Trophoblast cell (in vitro differentiated cells and primary cell): ENCODE data around the gene GRIK5.

ENCODE experiments used
- DNase-seq, 2 donors: peaks; one replicate each; pipeline ENCODE4 v3.0.0-alpha.2; 2016
- H2AFZ ChIP-seq: 2 replicates; pipeline ENCODE4 v1.6.1; 2013; ENCODE audit warnings: low read length, moderate library complexity, mild to moderate bottlenecking; ENCODE audit not compliant: insufficient read depth, poor library complexity
- H2AK5ac ChIP-seq: 2 replicates; pipeline ENCODE4 v1.6.1; 2013; ENCODE audit warnings: mild to moderate bottlenecking, low read length
- H2BK120ac ChIP-seq: 2 replicates; pipeline ENCODE4 v1.6.1; 2013; ENCODE audit warnings: low read length, mild to moderate bottlenecking, moderate library complexity; ENCODE audit not compliant: insufficient read depth, poor library complexity
- H2BK12ac ChIP-seq: 2 replicates; pipeline ENCODE4 v1.6.1; 2013; ENCODE audit warnings: mild to moderate bottlenecking, low read length, moderate library complexity
- H2BK5ac ChIP-seq: 2 replicates; pipeline ENCODE4 v1.6.1; 2013; ENCODE audit warnings: low read length, low read depth, moderate library complexity, mild to moderate bottlenecking; ENCODE audit not compliant: poor library complexity
- H3K14ac ChIP-seq: 2 replicates; pipeline ENCODE4 v1.6.1; 2013; ENCODE audit warnings: mild to moderate bottlenecking, low read length
- H3K18ac ChIP-seq: 2 replicates; pipeline ENCODE4 v1.6.1; 2013; ENCODE audit warnings: mild to moderate bottlenecking, low read length
- H3K23ac ChIP-seq: 2 replicates; pipeline ENCODE4 v1.6.1; 2013; ENCODE audit warnings: low read length
- H3K27ac ChIP-seq: 2 replicates; pipeline ENCODE4 v1.5.1; 2013; ENCODE audit warnings: low read depth, mild to moderate bottlenecking, inconsistent platforms, low read length, moderate library complexity
- H3K27me3 ChIP-seq: 2 replicates; pipeline ENCODE4 v1.6.1; 2013; ENCODE audit warnings: inconsistent platforms, mild to moderate bottlenecking, low read length, moderate library complexity; ENCODE audit not compliant: insufficient read depth
- H3K36me3 ChIP-seq, 2 experiments: 1 replicate in 1 of 2; 2 replicates in 1 of 2; pipeline ENCODE4 v1.6.1; 2013; ENCODE audit warnings: low read length in 2 of 2, mild to moderate bottlenecking in 2 of 2, moderate library complexity in 1 of 2; ENCODE audit not compliant: insufficient read depth in 2 of 2, control insufficient read depth in 1 of 2
- H3K4ac ChIP-seq: 2 replicates; pipeline ENCODE4 v1.6.1; 2013; ENCODE audit warnings: low read depth, mild to moderate bottlenecking, low read length, moderate library complexity
- H3K4me1 ChIP-seq, 2 experiments: 1 replicate in 1 of 2; 2 replicates in 1 of 2; pipeline ENCODE4 v1.6.1; 2013; ENCODE audit warnings: low read length in 2 of 2, mild to moderate bottlenecking in 2 of 2, moderate library complexity in 1 of 2; ENCODE audit not compliant: insufficient read depth in 2 of 2, control insufficient read depth in 1 of 2
- H3K4me2 ChIP-seq: 2 replicates; pipeline ENCODE4 v1.6.1; 2013; ENCODE audit warnings: inconsistent platforms, mild to moderate bottlenecking, low read length, moderate library complexity
- H3K4me3 ChIP-seq: 2 replicates; pipeline ENCODE4 v1.5.1; 2013; ENCODE audit warnings: mild to moderate bottlenecking, low read depth, low read length, inconsistent platforms
- H3K79me1 ChIP-seq: one replicate; pipeline ENCODE4 v1.6.1; 2013; ENCODE audit warnings: low read length
- H3K79me2 ChIP-seq: 2 replicates; pipeline ENCODE4 v1.6.1; 2013; ENCODE audit warnings: low read length, mild to moderate bottlenecking; ENCODE audit not compliant: control insufficient read depth, insufficient read depth, poor library complexity
- H3K9ac ChIP-seq: 2 replicates; pipeline ENCODE4 v1.6.1; 2013; ENCODE audit warnings: mild to moderate bottlenecking, low read length
- H3K9me3 ChIP-seq: 2 replicates; pipeline ENCODE4 v1.6.1; 2013; ENCODE audit warnings: low read depth, mild to moderate bottlenecking, control low read depth, inconsistent platforms, low read length; ENCODE audit not compliant: insufficient read depth
- H4K12ac ChIP-seq: 2 replicates; pipeline ENCODE4 v1.6.1; 2013; ENCODE audit warnings: low read depth, mild to moderate bottlenecking, low read length, moderate library complexity
- H4K8ac ChIP-seq: 2 replicates; pipeline ENCODE4 v1.6.1; 2013; ENCODE audit warnings: low read depth, mild to moderate bottlenecking, low read length, moderate library complexity
- H4K91ac ChIP-seq: one replicate; pipeline ENCODE4 v1.6.1; 2013; ENCODE audit warnings: low read depth, mild to moderate bottlenecking, low read length, moderate library complexity
- WGBS: extraction: QIAGEN DNeasy Blood & Tissue Kit; methylation state at CpG from one replicate; pipeline ENCODE4 v1.1.7; 2013; ENCODE audit warnings: missing lambda C conversion rate; ENCODE audit not compliant: insufficient read length, insufficient coverage; ENCODE audit errors: extremely low coverage; 5-methylcytosine and 5-hydroxymethylcytosine counted together

The GRIK5 gene

DNA sequence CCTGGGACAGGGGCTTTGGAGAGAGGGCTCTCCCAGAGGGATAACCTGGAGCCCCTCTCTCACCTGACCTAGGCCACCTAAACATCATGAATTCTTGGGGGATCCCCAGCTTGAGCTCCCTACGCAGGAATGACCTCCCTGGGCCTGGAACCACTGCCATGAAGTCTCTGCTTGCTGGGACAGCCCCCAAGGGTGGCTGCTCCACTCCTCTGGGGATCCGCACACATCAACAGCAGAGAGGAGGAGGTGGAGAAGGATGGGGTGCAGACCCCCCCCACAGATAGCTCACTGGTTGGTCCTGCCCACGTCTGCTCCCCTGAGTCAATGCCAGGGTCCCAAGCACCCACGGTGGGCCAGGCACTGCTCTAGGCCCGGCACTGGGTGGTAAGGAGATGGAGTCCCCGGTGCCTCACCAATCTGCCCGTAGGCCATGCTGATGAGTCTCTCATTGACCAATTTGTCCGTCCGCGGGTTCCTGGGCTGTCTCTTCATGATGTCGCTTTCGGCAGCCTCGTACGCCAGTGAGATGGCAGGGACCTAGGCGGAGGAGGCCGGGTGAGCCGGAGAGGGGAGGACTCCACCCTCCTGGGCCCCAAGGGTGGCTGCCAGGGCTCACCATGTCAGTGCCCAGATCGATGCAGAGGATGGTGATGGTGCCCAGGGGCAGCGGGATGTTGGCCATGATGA is 100.1 kb downstream of the GRIK5 start:
- no peak overlapping the region for H4K12ac ChIP-seq
- no peak overlapping the region for H2BK120ac ChIP-seq
- no peak overlapping the region for H3K18ac ChIP-seq
- H3K14ac ChIP-seq: no peak overlapping the region
- no peaks in the 10 kb centered on the region for H3K79me1 ChIP-seq
- no peak overlapping the region for H3K9ac ChIP-seq
- no peaks in the 10 kb centered on the region for H3K4me1 ChIP-seq
- no peak overlapping the region for H4K91ac ChIP-seq
- no peak for DNase-seq
- H3K36me3 ChIP-seq: no peaks in the 10 kb centered on the region
- H3K4me2 ChIP-seq: no peak overlapping the region
- H3K4me3 ChIP-seq: no peak overlapping the region
- no peak overlapping the region for H3K4ac ChIP-seq
- no peak overlapping the region for H2AK5ac ChIP-seq
- WGBS: no CpG with 5 or more reads among the region's 19 CpGs
- no peak overlapping the region for H2BK5ac ChIP-seq
- H3K9me3 ChIP-seq: no peaks in the 10 kb centered on the region
- H3K27ac ChIP-seq: no peak overlapping the region
- no peak overlapping the region for H4K8ac ChIP-seq
- no peak overlapping the region for H2AFZ ChIP-seq
- no peak overlapping the region for H2BK12ac ChIP-seq
- H3K23ac ChIP-seq: no peak overlapping the region
- H3K27me3 ChIP-seq: no peaks in the 10 kb centered on the region
- no peaks in the 10 kb centered on the region for H3K79me2 ChIP-seq

- no peak overlapping the region for H2BK12ac ChIP-seq
- H3K4me2 ChIP-seq: no peak overlapping the region
- DNase-seq: no peak
- H3K4me1 ChIP-seq: no peaks in the 10 kb centered on the region
- no peaks in the 10 kb centered on the region for H3K79me2 ChIP-seq
- no CpG with 5 or more reads among the region's 28 CpGs for WGBS
- H3K4me3 ChIP-seq: no peak overlapping the region
- H3K27ac ChIP-seq: no peak overlapping the region
- H3K4ac ChIP-seq: no peak overlapping the region
- no peak overlapping the region for H3K23ac ChIP-seq
- no peak overlapping the region for H2AK5ac ChIP-seq
- no peak overlapping the region for H3K9ac ChIP-seq
- H4K8ac ChIP-seq: no peak overlapping the region
- no peaks in the 10 kb centered on the region for H3K36me3 ChIP-seq
- no peaks in the 10 kb centered on the region for H3K9me3 ChIP-seq
- H2BK5ac ChIP-seq: no peak overlapping the region
- H3K79me1 ChIP-seq: no peaks in the 10 kb centered on the region
- no peak overlapping the region for H3K14ac ChIP-seq
- H2AFZ ChIP-seq: no peak overlapping the region
- no peak overlapping the region for H2BK120ac ChIP-seq
- no peak overlapping the region for H3K18ac ChIP-seq
- no peak overlapping the region for H4K12ac ChIP-seq
- H4K91ac ChIP-seq: no peak overlapping the region
- H3K27me3 ChIP-seq: no peaks in the 10 kb centered on the region
Measured at GRCh38 chr19:41968751-41969595, 101.0 kb downstream of the GRIK5 start.

DNA sequence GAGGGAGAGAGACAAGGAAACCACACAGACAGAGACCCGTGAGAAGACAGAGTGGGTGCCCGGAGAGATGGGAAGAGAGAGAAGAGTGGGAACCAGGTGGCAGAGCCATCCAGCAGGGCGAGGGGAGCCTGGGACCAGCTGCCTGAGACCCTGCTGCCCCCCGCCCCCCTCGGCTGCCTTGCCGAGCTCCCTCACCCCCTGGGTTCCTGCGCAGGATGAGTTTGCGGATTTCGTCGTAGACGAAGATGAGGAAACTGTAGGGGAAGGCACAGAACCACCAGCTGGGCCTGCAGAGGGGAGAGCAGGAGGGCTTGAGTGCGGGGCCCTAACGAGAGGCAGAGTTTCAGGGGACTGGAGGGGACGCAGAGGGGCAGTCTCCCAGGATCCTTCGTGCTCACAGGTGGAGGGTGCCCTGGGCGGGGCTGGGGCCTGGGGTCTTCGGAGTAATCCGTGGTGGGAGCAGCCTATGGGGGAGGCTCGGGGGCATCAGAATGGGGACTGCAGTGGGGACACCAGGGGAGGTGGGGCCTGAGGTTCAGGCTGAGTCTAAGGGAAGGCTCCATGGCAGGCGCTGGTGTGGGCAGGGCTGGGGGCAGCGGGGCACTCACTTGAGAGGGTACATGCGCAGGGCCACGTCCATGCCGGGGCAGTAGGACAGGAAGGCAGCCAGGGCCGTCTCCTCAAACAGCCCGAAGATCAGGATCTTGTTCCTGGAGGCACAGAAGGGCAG is 102.8 kb downstream of the GRIK5 start:
- no peak overlapping the region for H4K8ac ChIP-seq
- no peak overlapping the region for H2BK120ac ChIP-seq
- no peaks in the 10 kb centered on the region for H3K36me3 ChIP-seq
- no peaks in the 10 kb centered on the region for H3K79me1 ChIP-seq
- H3K9ac ChIP-seq: no peak overlapping the region
- H3K27me3 ChIP-seq: no peaks in the 10 kb centered on the region
- no CpG with 5 or more reads among the region's 26 CpGs for WGBS
- no peak overlapping the region for H2BK5ac ChIP-seq
- H3K4me2 ChIP-seq: no peak overlapping the region
- no peak overlapping the region for H3K18ac ChIP-seq
- H4K12ac ChIP-seq: no peak overlapping the region
- H3K9me3 ChIP-seq: no peaks in the 10 kb centered on the region
- H2AK5ac ChIP-seq: no peak overlapping the region
- DNase-seq: no peak
- no peak overlapping the region for H3K14ac ChIP-seq
- no peak overlapping the region for H3K23ac ChIP-seq
- H2BK12ac ChIP-seq: no peak overlapping the region
- no peak overlapping the region for H3K4ac ChIP-seq
- H3K4me1 ChIP-seq: no peaks in the 10 kb centered on the region
- H4K91ac ChIP-seq: no peak overlapping the region
- H3K4me3 ChIP-seq: no peak overlapping the region
- H3K27ac ChIP-seq: no peak overlapping the region
- no peak overlapping the region for H2AFZ ChIP-seq
- H3K79me2 ChIP-seq: no peaks in the 10 kb centered on the region

DNA sequence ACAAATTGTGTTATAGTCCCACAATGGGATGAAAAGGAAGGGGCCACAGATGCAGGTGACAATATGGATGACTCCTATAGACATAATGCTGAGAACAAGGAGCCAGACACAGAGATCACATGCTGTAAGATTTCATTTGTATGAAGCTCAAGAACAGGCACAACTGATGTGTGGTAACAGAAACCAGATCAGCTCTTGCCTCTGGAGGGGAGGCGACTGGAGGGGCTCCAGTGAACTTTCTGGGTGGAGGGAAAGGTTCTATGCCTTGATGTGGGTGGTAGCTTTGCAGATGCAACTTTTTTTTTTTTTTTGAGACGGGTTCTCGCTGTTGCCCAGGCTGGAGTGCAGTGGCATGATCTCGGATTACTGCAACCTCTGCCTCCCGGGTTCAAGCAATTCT is 104.9 kb downstream of the GRIK5 start:
- Histone ChIP-seq H3K4me1 (no peaks in the 10 kb centered on the region), H3K23ac (no peak overlapping the region), H3K79me2 (no peaks in the 10 kb centered on the region), H4K91ac (no peak overlapping the region), H3K9ac (no peak overlapping the region), H4K12ac (no peak overlapping the region), H3K27ac (no peak overlapping the region), H3K4ac (no peak overlapping the region), H3K27me3 (no peaks in the 10 kb centered on the region), H3K4me2 (no peak overlapping the region), H2AFZ (no peak overlapping the region), H4K8ac (no peak overlapping the region), H3K36me3 (no peaks in the 10 kb centered on the region), H3K18ac (no peak overlapping the region), H3K4me3 (no peak overlapping the region), H2BK120ac (no peak overlapping the region), H2AK5ac (no peak overlapping the region), H3K9me3 (no peaks in the 10 kb centered on the region), H3K79me1 (no peaks in the 10 kb centered on the region), H3K14ac (no peak overlapping the region), H2BK12ac (no peak overlapping the region), H2BK5ac (no peak overlapping the region)
- no peak for DNase-seq
- WGBS: no CpG with 5 or more reads among the region's 5 CpGs
